ENCODE measurements around the gene UBASH3A.

The UBASH3A gene

DNA sequence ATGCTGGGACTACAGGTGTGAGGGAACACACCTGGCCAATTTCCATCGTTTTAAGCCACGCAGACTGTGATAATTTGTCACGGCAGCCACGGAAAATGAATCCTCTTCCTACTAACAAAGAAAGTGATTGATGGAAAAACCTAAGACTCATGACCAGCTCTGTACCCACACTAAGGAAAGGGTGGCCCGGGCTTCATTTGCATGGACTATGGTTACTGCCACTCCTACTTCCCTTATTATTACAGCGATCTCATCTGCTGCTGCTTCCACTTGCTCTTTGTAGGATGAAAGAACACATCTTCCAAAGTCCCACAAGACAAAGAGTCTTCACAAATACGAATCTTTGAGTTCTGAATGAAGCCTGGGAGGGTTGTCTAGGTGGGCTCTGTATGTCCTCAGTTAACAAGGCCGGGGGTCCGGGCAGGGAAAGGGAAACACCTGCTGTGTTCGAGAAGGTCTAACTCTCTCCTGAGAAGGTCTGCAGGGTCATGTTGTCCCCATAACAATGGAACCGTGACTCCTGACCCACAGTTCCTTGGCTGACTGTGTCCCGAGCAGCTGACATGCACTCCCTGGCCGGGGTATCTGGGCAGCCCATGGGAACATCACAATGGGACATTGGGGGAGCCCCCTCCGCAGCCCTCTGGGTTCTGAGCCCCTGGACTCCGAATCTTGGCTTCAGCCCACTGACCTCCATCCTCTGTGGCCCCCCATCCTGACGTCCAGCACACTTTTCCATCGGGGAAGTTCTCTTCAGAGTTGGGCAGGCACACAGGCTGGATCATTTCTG, 24.1 kb upstream of the UBASH3A start:
- no peak overlapping the region for H3K4me3 ChIP-seq (ENCODE audit: low read depth, low read length, poor library complexity, severe bottlenecking)
- H3K36me3 ChIP-seq (ENCODE audit: insufficient read depth, low read length) = no peaks in the 10 kb centered on the region; the same call in 1 of the 2 replicates
- peaks cover 9% of the 10 kb centered on the region for H3K4me1 ChIP-seq (ENCODE audit: insufficient read depth, low read length, severe bottlenecking)
- H3K27ac ChIP-seq (ENCODE audit: low read depth, low read length, poor library complexity, severe bottlenecking) = no peak overlapping the region
- peak overlapping the region; percentile 16; the same call in 1 of the 2 replicates for H3K4me2 ChIP-seq (ENCODE audit: low read length)
- peaks cover 26% of the 10 kb centered on the region; the same call in 1 of the 2 replicates for H3K27me3 ChIP-seq (ENCODE audit: insufficient read depth, low read length)
- H3K9ac ChIP-seq (ENCODE audit: low read length) = no peak overlapping the region
- TF ChIP-seq, protein P1, sequence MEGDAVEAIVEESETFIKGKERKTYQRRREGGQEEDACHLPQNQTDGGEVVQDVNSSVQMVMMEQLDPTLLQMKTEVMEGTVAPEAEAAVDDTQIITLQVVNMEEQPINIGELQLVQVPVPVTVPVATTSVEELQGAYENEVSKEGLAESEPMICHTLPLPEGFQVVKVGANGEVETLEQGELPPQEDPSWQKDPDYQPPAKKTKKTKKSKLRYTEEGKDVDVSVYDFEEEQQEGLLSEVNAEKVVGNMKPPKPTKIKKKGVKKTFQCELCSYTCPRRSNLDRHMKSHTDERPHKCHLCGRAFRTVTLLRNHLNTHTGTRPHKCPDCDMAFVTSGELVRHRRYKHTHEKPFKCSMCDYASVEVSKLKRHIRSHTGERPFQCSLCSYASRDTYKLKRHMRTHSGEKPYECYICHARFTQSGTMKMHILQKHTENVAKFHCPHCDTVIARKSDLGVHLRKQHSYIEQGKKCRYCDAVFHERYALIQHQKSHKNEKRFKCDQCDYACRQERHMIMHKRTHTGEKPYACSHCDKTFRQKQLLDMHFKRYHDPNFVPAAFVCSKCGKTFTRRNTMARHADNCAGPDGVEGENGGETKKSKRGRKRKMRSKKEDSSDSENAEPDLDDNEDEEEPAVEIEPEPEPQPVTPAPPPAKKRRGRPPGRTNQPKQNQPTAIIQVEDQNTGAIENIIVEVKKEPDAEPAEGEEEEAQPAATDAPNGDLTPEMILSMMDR (IDR thresholded peaks at IDR 0.05; ENCODE audit: low read length) = no peak
- TF ChIP-seq EZH2 (IDR thresholded peaks at IDR 0.05; ENCODE audit: borderline replicate concordance, low read length) = no peak
- H3F3A ChIP-seq (ENCODE audit: insufficient read depth, low read length) = no peaks in the 10 kb centered on the region
- H2AFZ ChIP-seq (ENCODE audit: low read length) = no peak overlapping the region
- H4K20me1 ChIP-seq (ENCODE audit: insufficient read depth, low read length) = no peaks in the 10 kb centered on the region
- H3K9me2 ChIP-seq (ENCODE audit: low read depth, low read length) = no peaks in the 10 kb centered on the region
- H3K79me2 ChIP-seq (ENCODE audit: insufficient read depth, low read length) = no peaks in the 10 kb centered on the region
- peaks cover 10% of the 10 kb centered on the region; the same call in 1 of the 2 replicates for H3K9me3 ChIP-seq (ENCODE audit: low read length)

- no peak overlapping the region for H3K4me2 ChIP-seq (ENCODE audit: low read length)
- no peak for TF ChIP-seq EZH2 (IDR thresholded peaks at IDR 0.05; ENCODE audit: borderline replicate concordance, low read length)
- TF ChIP-seq, protein P1 (IDR thresholded peaks at IDR 0.05; ENCODE audit: low read length) = peak; percentile 80
- H3K4me3 ChIP-seq (ENCODE audit: low read depth, low read length, poor library complexity, severe bottlenecking) = no peak overlapping the region
- H2AFZ ChIP-seq (ENCODE audit: low read length) = no peak overlapping the region
- H3K4me1 ChIP-seq (ENCODE audit: insufficient read depth, low read length, severe bottlenecking) = peaks cover 9% of the 10 kb centered on the region
- no peaks in the 10 kb centered on the region for H4K20me1 ChIP-seq (ENCODE audit: insufficient read depth, low read length)
- H3K79me2 ChIP-seq (ENCODE audit: insufficient read depth, low read length) = no peaks in the 10 kb centered on the region
- no peak overlapping the region for H3K9ac ChIP-seq (ENCODE audit: low read length)
- H3K9me3 ChIP-seq (ENCODE audit: low read length) = peaks cover 10% of the 10 kb centered on the region; the same call in 1 of the 2 replicates
- H3F3A ChIP-seq (ENCODE audit: insufficient read depth, low read length) = no peaks in the 10 kb centered on the region
- peaks cover 20% of the 10 kb centered on the region; the same call in 1 of the 2 replicates for H3K27me3 ChIP-seq (ENCODE audit: insufficient read depth, low read length)
- no peaks in the 10 kb centered on the region for H3K9me2 ChIP-seq (ENCODE audit: low read depth, low read length)
- H3K36me3 ChIP-seq (ENCODE audit: insufficient read depth, low read length) = no peaks in the 10 kb centered on the region; the same call in 1 of the 2 replicates
- H3K27ac ChIP-seq (ENCODE audit: low read depth, low read length, poor library complexity, severe bottlenecking) = no peak overlapping the region
Measured at GRCh38 chr21:42381347-42381984, 22.2 kb upstream of the UBASH3A start.

DNA sequence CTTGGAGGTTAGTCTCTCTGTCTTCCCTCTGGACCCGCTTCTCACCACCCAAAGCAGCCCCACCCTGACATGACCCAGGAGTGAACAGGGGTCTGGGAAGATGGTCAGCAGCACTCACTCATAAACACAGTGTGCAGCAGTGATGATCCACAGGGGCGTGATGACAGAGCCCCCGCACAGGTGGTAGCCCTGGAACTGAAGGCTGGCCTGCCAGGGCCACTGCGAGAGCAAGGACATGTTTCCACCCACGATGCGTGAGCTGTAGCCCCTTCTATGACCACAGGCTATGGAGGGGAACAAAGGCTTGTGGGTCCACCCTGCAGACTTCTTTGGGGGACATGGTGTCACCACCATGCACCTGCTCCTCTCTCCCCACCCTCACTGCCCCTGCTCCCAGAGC, 20.8 kb upstream of the UBASH3A start:
- H3K9me2 ChIP-seq (ENCODE audit: low read depth, low read length) = no peaks in the 10 kb centered on the region

More for the DNA sequence above, 20.8 kb upstream of the UBASH3A start:
- Histone ChIP-seq H3F3A (ENCODE audit: insufficient read depth, low read length) (no peaks in the 10 kb centered on the region), H3K4me2 (ENCODE audit: low read length) (no peak overlapping the region), H2AFZ (ENCODE audit: low read length) (no peak overlapping the region), H3K36me3 (ENCODE audit: insufficient read depth, low read length) (no peaks in the 10 kb centered on the region; the same call in 1 of the 2 replicates), H3K4me3 (ENCODE audit: low read depth, low read length, poor library complexity, severe bottlenecking) (no peak overlapping the region), H4K20me1 (ENCODE audit: insufficient read depth, low read length) (no peaks in the 10 kb centered on the region), H3K27ac (ENCODE audit: low read depth, low read length, poor library complexity, severe bottlenecking) (no peak overlapping the region), H3K79me2 (ENCODE audit: insufficient read depth, low read length) (no peaks in the 10 kb centered on the region), H3K9ac (ENCODE audit: low read length) (no peak overlapping the region), H3K9me3 (ENCODE audit: low read length) (peaks cover 10% of the 10 kb centered on the region; the same call in 1 of the 2 replicates), H3K27me3 (ENCODE audit: insufficient read depth, low read length) (peaks cover 20% of the 10 kb centered on the region; the same call in 1 of the 2 replicates), H3K4me1 (ENCODE audit: insufficient read depth, low read length, severe bottlenecking) (peaks cover 9% of the 10 kb centered on the region)
- no peak for TF ChIP-seq EZH2 (IDR thresholded peaks at IDR 0.05; ENCODE audit: borderline replicate concordance, low read length)
- TF ChIP-seq, protein P1 (IDR thresholded peaks at IDR 0.05; ENCODE audit: low read length) = no peak
